HG02970 (cell line): ENCODE results near the gene EPN1.

ENCODE experiments used
- ATAC-seq: cut with Tn5 transposase; IDR thresholded peaks from one replicate; pipeline ENCODE4 v1.9.1; 2021; ENCODE audit warnings: mild to moderate bottlenecking, moderate library complexity, moderate number of reproducible peaks; ENCODE audit not compliant: unreplicated experiment, low FRiP score

The EPN1 gene

GRCh38 chr19:55674841-55675660 is at the start of gene EPN1:
EPN1 (plus strand) TSS chr19:55675226; CDS start chr19:55678628, 3,402 bp downstream.
- peak; percentile 70 for ATAC-seq

- no peak for ATAC-seq
Measured at GRCh38 chr19:55626350-55626749, 48.7 kb upstream of the EPN1 start.

GRCh38 chr19:55632463-55632834 is 42.6 kb upstream of the EPN1 start:
- ATAC-seq, result peak; percentile 45

GRCh38 chr19:55633861-55634260 is 41.2 kb upstream of the EPN1 start:
- no peak for ATAC-seq

GRCh38 chr19:55635334-55635717 is 39.7 kb upstream of the EPN1 start:
- ATAC-seq, result no peak

- ATAC-seq, result no peak
Measured at GRCh38 chr19:55635856-55636440, 39.1 kb upstream of the EPN1 start.

- ATAC-seq, result no peak
Measured at GRCh38 chr19:55636723-55637122, 38.3 kb upstream of the EPN1 start.

- no peak for ATAC-seq
Measured at GRCh38 chr19:55637534-55637933, 37.5 kb upstream of the EPN1 start.

- ATAC-seq, result no peak
Measured at GRCh38 chr19:55638864-55639359, 36.1 kb upstream of the EPN1 start.

- ATAC-seq, result no peak
Measured at GRCh38 chr19:55640043-55640576, 34.9 kb upstream of the EPN1 start.

GRCh38 chr19:55640577-55641425 is 34.2 kb upstream of the EPN1 start, which contains the start of gene ZNF580:
ZNF580 (plus strand) TSS chr19:55641002; CDS start chr19:55642509, 1,507 bp downstream.
- peak; percentile 35 for ATAC-seq

- ATAC-seq, result no peak
Measured at GRCh38 chr19:55641426-55642152, 33.4 kb upstream of the EPN1 start.

GRCh38 chr19:55642153-55643002 is 32.6 kb upstream of the EPN1 start:
- ATAC-seq, result no peak

GRCh38 chr19:55643003-55643886 is 31.8 kb upstream of the EPN1 start, which contains the start of gene ZNF581:
ZNF581 (plus strand) TSS chr19:55643649; CDS start chr19:55644572, 923 bp downstream.
- ATAC-seq, result no peak

- ATAC-seq, result no peak
Measured at GRCh38 chr19:55643887-55644176, 31.2 kb upstream of the EPN1 start.

GRCh38 chr19:55644191-55644833 is 30.7 kb upstream of the EPN1 start:
- no peak for ATAC-seq

GRCh38 chr19:55644842-55645511 is 30.0 kb upstream of the EPN1 start:
- no peak for ATAC-seq
